ENCODE measurements around the gene SCAI.
A peak's percentile ranks its signal among the peaks of the same experiment; 100 is the strongest.

- no peak for TF ChIP-seq EZH2 (IDR thresholded peaks at IDR 0.05; ENCODE audit: low read length, missing control alignments)
- TF ChIP-seq, protein P1, sequence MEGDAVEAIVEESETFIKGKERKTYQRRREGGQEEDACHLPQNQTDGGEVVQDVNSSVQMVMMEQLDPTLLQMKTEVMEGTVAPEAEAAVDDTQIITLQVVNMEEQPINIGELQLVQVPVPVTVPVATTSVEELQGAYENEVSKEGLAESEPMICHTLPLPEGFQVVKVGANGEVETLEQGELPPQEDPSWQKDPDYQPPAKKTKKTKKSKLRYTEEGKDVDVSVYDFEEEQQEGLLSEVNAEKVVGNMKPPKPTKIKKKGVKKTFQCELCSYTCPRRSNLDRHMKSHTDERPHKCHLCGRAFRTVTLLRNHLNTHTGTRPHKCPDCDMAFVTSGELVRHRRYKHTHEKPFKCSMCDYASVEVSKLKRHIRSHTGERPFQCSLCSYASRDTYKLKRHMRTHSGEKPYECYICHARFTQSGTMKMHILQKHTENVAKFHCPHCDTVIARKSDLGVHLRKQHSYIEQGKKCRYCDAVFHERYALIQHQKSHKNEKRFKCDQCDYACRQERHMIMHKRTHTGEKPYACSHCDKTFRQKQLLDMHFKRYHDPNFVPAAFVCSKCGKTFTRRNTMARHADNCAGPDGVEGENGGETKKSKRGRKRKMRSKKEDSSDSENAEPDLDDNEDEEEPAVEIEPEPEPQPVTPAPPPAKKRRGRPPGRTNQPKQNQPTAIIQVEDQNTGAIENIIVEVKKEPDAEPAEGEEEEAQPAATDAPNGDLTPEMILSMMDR (conservative IDR thresholded peaks at IDR 0.05 in 1 of 2, IDR thresholded peaks at IDR 0.05 in 1 of 2; ENCODE audit: low read depth in 1 of 2, low read length in 2 of 2): peak; percentile 96
Observed at GRCh38 chr9:125143377-125144090, at the start of gene SCAI.
